Glutamatergic neuron (in vitro differentiated cells): ENCODE measurements around the gene DGKG. TPM values are rescaled to one million over a fixed set of nuclear protein-coding genes. Genes with fewer than 3 reads are reported as not detected.

Source experiments
- DNase-seq: peaks from one replicate; pipeline ENCODE4 v3.0.0; 2022
- H3K27ac Mint-ChIP-seq: one replicate; pipeline ENCODE4 v1.8.0; 2020; ENCODE audit warnings: mild to moderate bottlenecking, mixed read lengths, inconsistent platforms; ENCODE audit not compliant: unreplicated experiment
- H3K27me3 Mint-ChIP-seq: one replicate; pipeline ENCODE4 v1.8.0; 2020; ENCODE audit warnings: mild to moderate bottlenecking, moderate library complexity, mixed read lengths, inconsistent platforms; ENCODE audit not compliant: unreplicated experiment
- H3K36me3 Mint-ChIP-seq: one replicate; pipeline ENCODE4 v1.8.0; 2020; ENCODE audit warnings: mild to moderate bottlenecking, mixed read lengths, inconsistent platforms; ENCODE audit not compliant: unreplicated experiment
- H3K4me1 Mint-ChIP-seq: one replicate; pipeline ENCODE4 v1.8.0; 2020; ENCODE audit warnings: mild to moderate bottlenecking, low read depth, mixed read lengths, inconsistent platforms; ENCODE audit not compliant: unreplicated experiment
- H3K4me3 Mint-ChIP-seq: one replicate; pipeline ENCODE4 v1.8.0; 2020; ENCODE audit warnings: mild to moderate bottlenecking, mixed read lengths, inconsistent platforms; ENCODE audit not compliant: unreplicated experiment
- H3K9me3 Mint-ChIP-seq: one replicate; pipeline ENCODE4 v1.8.0; 2020; ENCODE audit warnings: mild to moderate bottlenecking, moderate library complexity, mixed read lengths, inconsistent platforms; ENCODE audit not compliant: unreplicated experiment
- CTCF ChIP-seq: fragments of 200-600 bp; sonication (generic); IDR thresholded peaks from one replicate; pipeline ENCODE4 v1.5.0; 2021; ENCODE audit not compliant: partially characterized antibody, unreplicated experiment
- total RNA-seq: library from RNA; stranded (reverse); fragmentation: NEBNext Ultra II Directional; extraction: Animal tissue kit (Norgen Biotek cat#: 25700); gene quantifications from one replicate; pipeline ENCODE4 v1.2.1, GENCODE V29; 2021; ENCODE audit not compliant: unreplicated experiment

Gene DGKG
- total RNA-seq, 1 donor from 2014 or later, result 24.1 TPM

- DNase-seq, result no peak
- Mint-ChIP-seq H3K27ac (no peak overlapping the region), H3K27me3 (peaks cover 3% of the 10 kb centered on the region), H3K4me3 (no peak overlapping the region), H3K36me3 (no peaks in the 10 kb centered on the region), H3K9me3 (no peaks in the 10 kb centered on the region), H3K4me1 (peaks cover 18% of the 10 kb centered on the region)
- no peak for TF ChIP-seq CTCF
These were observed 239.0 kb downstream of the DGKG start for GRCh38 chr3:186123012-186123411.

GRCh38 chr3:186121968-186122367 is 240.1 kb downstream of the DGKG start:
- H3K9me3 Mint-ChIP-seq, result no peaks in the 10 kb centered on the region
- peaks cover 5% of the 10 kb centered on the region for H3K27me3 Mint-ChIP-seq
- no peak overlapping the region for H3K4me3 Mint-ChIP-seq
- H3K36me3 Mint-ChIP-seq, result no peaks in the 10 kb centered on the region
- no peak for DNase-seq
- TF ChIP-seq CTCF, result no peak
- peaks cover 18% of the 10 kb centered on the region for H3K4me1 Mint-ChIP-seq
- H3K27ac Mint-ChIP-seq, result no peak overlapping the region

GRCh38 chr3:186121278-186121677 is 240.8 kb downstream of the DGKG start:
- DNase-seq, result no peak
- no peaks in the 10 kb centered on the region for H3K36me3 Mint-ChIP-seq
- no peak overlapping the region for H3K4me3 Mint-ChIP-seq
- peaks cover 4% of the 10 kb centered on the region for H3K27me3 Mint-ChIP-seq
- H3K27ac Mint-ChIP-seq, result no peak overlapping the region
- no peaks in the 10 kb centered on the region for H3K9me3 Mint-ChIP-seq
- H3K4me1 Mint-ChIP-seq, result peaks cover 18% of the 10 kb centered on the region
- TF ChIP-seq CTCF, result no peak

GRCh38 chr3:186119499-186119898 is 242.5 kb downstream of the DGKG start:
- Mint-ChIP-seq H3K27me3 (peaks cover 7% of the 10 kb centered on the region), H3K4me1 (peaks cover 18% of the 10 kb centered on the region), H3K27ac (no peak overlapping the region), H3K36me3 (no peaks in the 10 kb centered on the region), H3K9me3 (no peaks in the 10 kb centered on the region), H3K4me3 (no peak overlapping the region)
- TF ChIP-seq CTCF, result no peak
- DNase-seq, result no peak

GRCh38 chr3:186118692-186119091 is 243.3 kb downstream of the DGKG start:
- H3K4me1 Mint-ChIP-seq, result peaks cover 14% of the 10 kb centered on the region
- no peaks in the 10 kb centered on the region for H3K9me3 Mint-ChIP-seq
- H3K27me3 Mint-ChIP-seq, result peaks cover 8% of the 10 kb centered on the region
- DNase-seq, result no peak
- TF ChIP-seq CTCF, result no peak
- no peak overlapping the region for H3K27ac Mint-ChIP-seq
- H3K4me3 Mint-ChIP-seq, result no peak overlapping the region
- H3K36me3 Mint-ChIP-seq, result no peaks in the 10 kb centered on the region
